ENCODE measurements around the gene HLTF.
A peak's percentile ranks its signal among the peaks of the same experiment; 100 is the strongest.

The HLTF gene

GRCh38 chr3:149086232-149086988 lies at the start of gene HLTF:
Gene HLTF (minus strand): TSS chr3:149086533. CDS start chr3:149086336, 197 bp downstream.
- TF ChIP-seq ZFX (IDR thresholded peaks at IDR 0.05; ENCODE audit: borderline replicate concordance), result no peak
- TF ChIP-seq, protein P1, sequence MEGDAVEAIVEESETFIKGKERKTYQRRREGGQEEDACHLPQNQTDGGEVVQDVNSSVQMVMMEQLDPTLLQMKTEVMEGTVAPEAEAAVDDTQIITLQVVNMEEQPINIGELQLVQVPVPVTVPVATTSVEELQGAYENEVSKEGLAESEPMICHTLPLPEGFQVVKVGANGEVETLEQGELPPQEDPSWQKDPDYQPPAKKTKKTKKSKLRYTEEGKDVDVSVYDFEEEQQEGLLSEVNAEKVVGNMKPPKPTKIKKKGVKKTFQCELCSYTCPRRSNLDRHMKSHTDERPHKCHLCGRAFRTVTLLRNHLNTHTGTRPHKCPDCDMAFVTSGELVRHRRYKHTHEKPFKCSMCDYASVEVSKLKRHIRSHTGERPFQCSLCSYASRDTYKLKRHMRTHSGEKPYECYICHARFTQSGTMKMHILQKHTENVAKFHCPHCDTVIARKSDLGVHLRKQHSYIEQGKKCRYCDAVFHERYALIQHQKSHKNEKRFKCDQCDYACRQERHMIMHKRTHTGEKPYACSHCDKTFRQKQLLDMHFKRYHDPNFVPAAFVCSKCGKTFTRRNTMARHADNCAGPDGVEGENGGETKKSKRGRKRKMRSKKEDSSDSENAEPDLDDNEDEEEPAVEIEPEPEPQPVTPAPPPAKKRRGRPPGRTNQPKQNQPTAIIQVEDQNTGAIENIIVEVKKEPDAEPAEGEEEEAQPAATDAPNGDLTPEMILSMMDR (IDR thresholded peaks at IDR 0.05), result no peak
- H3K27ac ChIP-seq, result peak within 1 kb of the TSS; percentile 80

DNA sequence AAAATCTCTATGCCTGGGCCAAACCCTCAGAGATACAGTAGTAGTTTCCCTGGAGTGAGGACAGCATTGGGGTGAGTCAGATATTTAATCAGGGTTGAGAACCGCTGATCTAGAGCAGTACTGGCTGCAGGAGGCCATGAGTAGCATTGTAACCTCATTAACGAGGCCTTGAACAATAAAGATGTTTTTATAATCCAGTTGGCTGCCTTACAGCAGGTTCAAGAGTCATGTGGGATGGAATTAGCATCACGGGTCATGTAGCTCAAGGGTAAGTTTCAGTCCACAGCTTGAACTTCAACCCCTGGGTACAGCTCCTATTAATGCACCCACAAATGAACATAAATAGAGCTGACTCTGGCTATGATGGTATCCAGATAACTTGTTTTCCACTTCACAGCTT lies 48.2 kb upstream of the HLTF start:
- no peak overlapping the region for H3K27ac ChIP-seq
- TF ChIP-seq, protein P1 (IDR thresholded peaks at IDR 0.05), result no peak
- TF ChIP-seq ZFX (IDR thresholded peaks at IDR 0.05; ENCODE audit: borderline replicate concordance), result no peak

DNA sequence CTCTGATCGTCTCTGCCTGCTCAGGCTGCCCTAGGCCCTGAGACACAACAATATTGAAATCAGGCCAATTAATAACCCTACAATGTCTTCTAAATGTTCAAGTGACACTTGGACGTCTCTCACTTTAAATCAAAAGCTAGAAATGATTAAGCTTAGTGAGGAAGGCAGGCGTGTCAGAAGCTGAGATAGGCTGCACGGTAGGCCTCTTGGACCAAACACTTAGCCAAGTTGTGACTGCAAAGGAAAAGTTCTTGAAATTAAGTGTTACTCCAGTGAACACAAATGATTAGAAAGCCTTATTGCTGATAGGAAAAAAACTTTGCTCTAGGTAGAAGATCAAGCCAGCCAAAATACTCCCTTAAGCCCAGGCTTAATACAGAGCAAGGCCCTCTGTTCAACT lies 45.3 kb upstream of the HLTF start:
- no peak for TF ChIP-seq ZFX (IDR thresholded peaks at IDR 0.05; ENCODE audit: borderline replicate concordance)
- TF ChIP-seq, protein P1 (IDR thresholded peaks at IDR 0.05), result no peak
- H3K27ac ChIP-seq, result no peak overlapping the region

GRCh38 chr3:149129326-149130205 lies 43.2 kb upstream of the HLTF start, which contains the start of gene HPS3:
Gene HPS3 (plus strand): TSS chr3:149129638. CDS start chr3:149129724, 86 bp downstream.
- peak within 1 kb of the TSS; percentile 77 for H3K27ac ChIP-seq
- no peak for TF ChIP-seq ZFX (IDR thresholded peaks at IDR 0.05; ENCODE audit: borderline replicate concordance)
- TF ChIP-seq, protein P1 (IDR thresholded peaks at IDR 0.05), result 0 out of 2 replicates have a peak, but pooled peaks have one; percentile 13

GRCh38 chr3:149128821-149129220 lies 42.5 kb upstream of the HLTF start:
- peak overlapping the region; percentile 77 for H3K27ac ChIP-seq
- TF ChIP-seq, protein P1 (IDR thresholded peaks at IDR 0.05), result no peak
- TF ChIP-seq ZFX (IDR thresholded peaks at IDR 0.05; ENCODE audit: borderline replicate concordance), result no peak

GRCh38 chr3:149122721-149123578 lies 36.6 kb upstream of the HLTF start:
- TF ChIP-seq, protein P1 (IDR thresholded peaks at IDR 0.05), result no peak
- no peak for TF ChIP-seq ZFX (IDR thresholded peaks at IDR 0.05; ENCODE audit: borderline replicate concordance)

More at GRCh38 chr3:149122721-149123578, 36.6 kb upstream of the HLTF start:
- no peak overlapping the region for H3K27ac ChIP-seq
